IPS DF 4.7 (cell line): ENCODE results near the gene PGM2.
"Not testable (repeated sequence)": the region's sequence is repeated elsewhere in the genome, so short reads cannot be mapped to it uniquely, and the experiment has no call there.

ENCODE experiments used
- DNase-seq: peaks from one replicate; pipeline ENCODE4 v3.0.0-alpha.2; 2013; ENCODE audit warnings: low spot score; ENCODE audit errors: extremely low read depth

Gene PGM2

GRCh38 chr4:37826295-37827029 lies at the start of gene PGM2:
PGM2 (plus strand) TSS chr4:37826686; CDS start chr4:37826733, 47 bp downstream.
- DNase-seq, result no peak

GRCh38 chr4:37779896-37780295 lies 46.6 kb upstream of the PGM2 start:
- no peak for DNase-seq

- no peak for DNase-seq
These were observed 45.9 kb upstream of the PGM2 start for GRCh38 chr4:37780444-37781130.

- no peak for DNase-seq
These were observed 45.4 kb upstream of the PGM2 start for GRCh38 chr4:37781131-37781455.

GRCh38 chr4:37786267-37786666 lies 40.2 kb upstream of the PGM2 start:
- DNase-seq, result not testable (repeated sequence)

GRCh38 chr4:37787883-37788460 lies 38.5 kb upstream of the PGM2 start:
- DNase-seq, result not testable (repeated sequence)

GRCh38 chr4:37788819-37789218 lies 37.7 kb upstream of the PGM2 start:
- no peak for DNase-seq

- DNase-seq, result no peak
These were observed 34.2 kb upstream of the PGM2 start for GRCh38 chr4:37792241-37792640.

- DNase-seq, result no peak
These were observed 32.9 kb upstream of the PGM2 start for GRCh38 chr4:37793562-37793961.

- DNase-seq, result no peak
These were observed 32.4 kb upstream of the PGM2 start for GRCh38 chr4:37794056-37794455.

GRCh38 chr4:37795581-37796195 lies 30.8 kb upstream of the PGM2 start:
- no peak for DNase-seq

GRCh38 chr4:37797374-37797773 lies 29.1 kb upstream of the PGM2 start:
- no peak for DNase-seq

- DNase-seq, result no peak
These were observed 28.6 kb upstream of the PGM2 start for GRCh38 chr4:37797923-37798322.

GRCh38 chr4:37798616-37799015 lies 27.9 kb upstream of the PGM2 start:
- no peak for DNase-seq

- DNase-seq, result no peak
These were observed 26.4 kb upstream of the PGM2 start for GRCh38 chr4:37799941-37800554.

- peak; percentile 46 for DNase-seq
These were observed 24.3 kb upstream of the PGM2 start for GRCh38 chr4:37802068-37802666.

- no peak for DNase-seq
These were observed 23.0 kb upstream of the PGM2 start for GRCh38 chr4:37803348-37803973.

- no peak for DNase-seq
These were observed 21.4 kb upstream of the PGM2 start for GRCh38 chr4:37805091-37805490.

- DNase-seq, result no peak
These were observed 13.8 kb upstream of the PGM2 start for GRCh38 chr4:37812713-37813112.

GRCh38 chr4:37815591-37815990 lies 10.9 kb upstream of the PGM2 start:
- no peak for DNase-seq

- no peak for DNase-seq
These were observed 10.5 kb upstream of the PGM2 start for GRCh38 chr4:37816006-37816405.
